Activated CD4-positive, CD25-positive, alpha-beta regulatory T cell treated with anti-CD3 and anti-CD28 coated beads, Interleukin-2, amount 50 U/mL, for 72 hours (primary cell): ENCODE measurements around the gene CENPS.
"Not testable (repeated sequence)": the region's sequence is repeated elsewhere in the genome, so short reads cannot be mapped to it uniquely, and the experiment has no call there.

Experiments
- DNase-seq: peaks from one replicate; pipeline ENCODE4 v3.0.0; 2021

CENPS gene

DNA sequence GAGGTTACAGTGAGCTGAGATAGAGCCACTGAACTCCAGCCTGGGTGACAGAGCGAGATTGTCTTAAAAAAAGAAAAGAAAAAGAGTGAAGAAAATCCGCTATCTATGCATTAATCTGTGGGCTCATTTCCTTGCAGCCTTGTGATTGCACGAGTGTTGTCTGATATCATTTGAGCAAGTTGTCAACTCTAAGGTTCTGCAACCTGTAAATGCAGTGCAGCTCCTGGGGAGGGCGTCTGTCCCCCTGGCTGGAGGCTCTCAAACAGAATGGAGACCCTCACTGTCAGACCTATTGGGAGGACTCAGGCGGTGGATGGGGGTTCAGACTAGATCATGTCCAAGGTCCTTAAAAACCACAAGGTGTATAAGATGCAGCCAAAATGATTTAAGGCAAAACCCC lies 25.8 kb downstream of the CENPS start:
- no peak for DNase-seq

- no peak for DNase-seq
Observed at GRCh38 chr1:10456661-10457060, 26.4 kb downstream of the CENPS start.

DNA sequence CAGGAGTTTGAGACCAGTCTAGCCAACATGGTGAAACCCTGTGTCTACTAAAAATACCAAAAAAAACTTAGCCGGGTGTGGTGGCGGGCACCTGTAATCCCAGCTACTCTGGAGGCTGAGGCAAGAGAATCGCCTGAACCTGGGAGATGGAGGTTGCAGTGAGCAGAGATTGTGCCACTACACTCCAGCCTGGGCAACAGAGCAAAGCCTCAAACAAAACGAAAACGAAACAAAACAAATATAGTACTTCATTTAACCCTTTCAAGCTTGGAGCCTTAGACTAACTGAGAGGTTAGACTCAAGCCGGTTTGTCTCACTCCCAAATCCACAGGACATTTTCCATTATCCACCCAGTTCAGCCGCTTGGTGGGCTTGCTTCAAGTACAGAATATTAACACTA lies 27.2 kb downstream of the CENPS start:
- not testable (repeated sequence) for DNase-seq

- DNase-seq, result no peak
Observed at GRCh38 chr1:10457875-10458274, 27.6 kb downstream of the CENPS start.

- no peak for DNase-seq
Observed at GRCh38 chr1:10459184-10459583, 29.0 kb downstream of the CENPS start.

DNA sequence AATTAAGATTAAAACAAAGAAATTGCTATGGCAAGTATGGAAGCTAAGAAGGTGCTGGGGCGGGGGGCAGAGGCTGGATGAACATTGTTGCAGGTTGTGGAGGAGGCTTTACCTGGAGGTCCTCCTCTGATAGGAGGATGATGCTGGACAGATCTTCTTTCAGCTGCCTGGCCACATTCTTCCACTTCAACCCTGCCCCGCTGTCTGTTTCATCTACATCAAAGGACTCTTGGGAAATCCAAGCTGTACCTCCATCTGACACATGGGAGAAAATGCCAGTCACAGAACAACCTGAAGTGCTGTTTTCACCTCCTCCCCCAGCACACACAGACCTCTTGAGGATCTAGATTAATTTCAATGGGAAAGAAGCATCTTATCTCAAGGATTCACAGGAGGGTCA lies 36.8 kb downstream of the CENPS start:
- no peak for DNase-seq

GRCh38 chr1:10470043-10470442 lies 39.8 kb downstream of the CENPS start:
- no peak for DNase-seq

DNA sequence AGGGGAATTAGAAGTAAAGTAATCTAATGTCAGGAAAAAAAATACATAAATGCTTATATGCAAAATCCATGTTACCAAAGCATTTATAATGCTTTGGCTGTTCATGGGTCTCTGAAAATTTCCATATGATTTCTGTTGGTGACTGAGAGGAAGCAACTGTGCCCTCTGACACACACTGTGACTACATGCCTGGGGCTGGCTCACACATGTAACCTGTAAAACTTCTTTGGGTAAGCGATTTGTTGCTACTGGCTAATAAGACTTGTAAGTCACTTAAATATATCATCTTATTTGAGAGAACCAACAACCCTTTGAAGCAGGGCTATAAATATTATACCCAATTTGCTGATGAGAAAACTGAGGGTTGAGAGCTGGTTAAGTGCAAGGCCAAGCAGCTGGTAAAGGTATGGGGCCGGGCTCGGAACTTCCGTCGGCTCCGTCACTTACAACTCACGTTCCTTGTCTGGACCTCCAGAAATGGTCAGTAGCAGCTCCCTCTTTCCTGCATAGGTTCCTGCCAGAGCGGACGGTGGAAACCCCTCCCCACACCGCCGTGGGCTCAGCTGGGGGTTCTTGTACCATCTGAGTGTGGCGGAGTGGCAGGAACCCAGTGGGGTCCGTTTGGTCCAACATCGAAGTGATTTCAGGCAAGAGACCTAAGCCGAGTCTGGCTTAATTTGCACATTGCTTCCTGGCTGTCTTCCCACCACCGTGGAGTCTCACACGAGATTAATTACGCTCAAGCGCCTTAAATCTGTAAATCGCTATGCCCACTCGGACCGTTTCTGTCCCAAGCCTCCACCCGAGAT lies 41.4 kb downstream of the CENPS start:
- DNase-seq, result no peak

GRCh38 chr1:10472220-10473144 lies 42.2 kb downstream of the CENPS start, which contains the start of gene DFFA:
DFFA (minus strand) TSS chr1:10472529; CDS start chr1:10472458, 71 bp downstream.
- peak; percentile 86 for DNase-seq

GRCh38 chr1:10473145-10473765 lies 43.0 kb downstream of the CENPS start:
- DNase-seq, result no peak

- not testable (repeated sequence) for DNase-seq
Observed at GRCh38 chr1:10474309-10474612, 44.0 kb downstream of the CENPS start.

GRCh38 chr1:10474613-10475507 lies 44.6 kb downstream of the CENPS start, which contains the start of gene PEX14:
PEX14 (plus strand) TSS chr1:10474950; CDS start chr1:10474967, 17 bp downstream.
- peak; percentile 88 for DNase-seq

DNA sequence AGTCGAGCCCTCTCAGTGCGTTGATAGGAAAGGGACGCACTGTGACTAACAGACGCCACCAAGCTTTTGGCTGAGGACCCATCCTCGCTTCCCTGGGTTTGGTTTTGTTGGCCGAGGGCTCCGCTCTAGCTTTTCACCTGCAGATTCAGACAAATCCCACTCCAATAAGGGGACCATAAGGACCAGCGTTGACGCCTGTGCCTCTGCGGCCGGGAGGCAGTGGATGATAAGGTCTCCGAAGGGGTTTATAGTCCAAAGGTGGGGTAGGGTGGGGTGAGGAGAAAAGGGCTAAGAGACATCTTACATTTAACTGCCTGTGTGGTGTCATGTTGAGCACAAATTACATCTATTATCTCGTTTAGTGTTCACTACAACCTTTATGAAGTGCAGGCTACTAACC lies 45.3 kb downstream of the CENPS start:
- DNase-seq, result no peak

- DNase-seq, result no peak
Observed at GRCh38 chr1:10479296-10479695, 49.1 kb downstream of the CENPS start.

GRCh38 chr1:10480614-10481013 lies 50.4 kb downstream of the CENPS start:
- no peak for DNase-seq

DNA sequence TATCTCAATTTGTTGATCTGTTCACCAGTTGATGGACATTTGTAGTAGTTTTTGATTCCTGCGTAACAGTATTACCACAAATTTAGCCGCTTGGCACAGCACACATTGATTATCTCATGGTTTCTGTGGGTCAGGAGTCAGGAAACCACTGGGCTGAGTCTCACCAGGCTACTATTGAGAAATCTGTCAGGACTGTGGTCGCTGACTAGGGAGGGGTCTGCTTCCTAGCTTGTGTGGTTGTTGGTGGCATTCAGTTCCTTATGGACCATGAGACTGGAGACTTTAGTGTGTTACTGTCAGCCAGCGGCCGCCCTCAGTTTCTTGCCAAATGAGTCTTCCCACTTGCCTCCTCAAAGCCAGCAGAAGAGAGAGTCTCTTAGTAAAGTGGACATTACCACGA lies 54.3 kb downstream of the CENPS start:
- no peak for DNase-seq

DNA sequence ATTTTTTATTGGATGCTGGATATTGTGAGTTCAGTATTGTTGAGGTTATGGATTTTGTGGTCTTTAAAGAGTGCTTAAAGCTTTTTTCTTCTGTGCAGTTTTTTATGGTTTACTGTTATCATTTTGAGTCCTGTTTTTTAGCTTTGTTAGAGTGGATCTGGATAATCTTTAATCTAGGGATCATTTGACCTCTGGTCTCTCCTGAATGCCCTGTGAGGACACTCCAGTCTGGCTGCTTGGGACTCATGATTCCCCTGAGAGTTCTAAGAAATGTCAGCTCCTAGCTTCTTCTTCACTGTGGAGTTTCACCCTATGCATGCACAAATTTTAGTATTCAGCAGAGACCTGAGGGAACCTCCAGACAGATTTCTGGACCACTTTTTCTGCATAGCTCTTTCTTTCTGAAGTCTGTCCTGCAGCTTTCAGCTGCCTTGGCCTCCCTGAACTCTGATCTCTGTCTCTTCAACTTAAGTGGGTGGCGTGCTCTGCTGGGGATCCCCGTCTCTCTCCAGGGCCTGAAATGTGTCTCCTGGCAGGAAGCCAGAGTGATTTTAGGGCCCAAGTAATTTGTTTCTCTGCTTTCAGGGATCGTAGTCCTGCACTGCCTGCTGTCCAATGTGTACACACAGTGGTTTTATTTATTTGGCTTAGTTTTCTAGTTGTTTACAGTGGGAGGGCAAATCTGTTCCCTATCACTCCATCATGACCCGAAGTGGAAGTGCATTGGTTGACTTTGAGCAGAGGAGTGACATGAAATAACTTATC lies 59.2 kb downstream of the CENPS start:
- DNase-seq, result no peak

- no peak for DNase-seq
Observed at GRCh38 chr1:10490286-10490970, 60.2 kb downstream of the CENPS start.
